Ascending aorta (tissue), 2 donors: ENCODE results near the gene MAPK8IP3. TPM values are rescaled to one million over a fixed set of nuclear protein-coding genes. Genes with fewer than 3 reads are reported as not detected.

Experiments
- DNase-seq, 2 donors: peaks; one replicate each; pipeline ENCODE4 v3.0.0-alpha.2; 2019; ENCODE audit warnings: low spot score in 2 of 2
- H3K27ac ChIP-seq, 2 donors: fragments of 200-600 bp; sonication (generic); one replicate each; pipeline ENCODE4 v1.5.1; 2016 to 2017; ENCODE audit warnings: mild to moderate bottlenecking in 1 of 2
- H3K27me3 ChIP-seq: fragments of 200-600 bp; sonication (generic); one replicate; pipeline ENCODE4 v1.5.1; 2017
- H3K36me3 ChIP-seq, 2 donors: fragments of 200-600 bp; sonication (generic); one replicate each; pipeline ENCODE4 v1.5.1; 2016
- H3K4me1 ChIP-seq, 2 donors: fragments of 200-600 bp; sonication (generic); one replicate each; pipeline ENCODE4 v1.5.1; 2016 to 2017; ENCODE audit warnings: mild to moderate bottlenecking in 1 of 2
- H3K4me3 ChIP-seq, 2 donors: fragments of 200-600 bp; sonication (generic); one replicate each; pipeline ENCODE4 v1.5.1; 2016 to 2017; ENCODE audit warnings: mild to moderate bottlenecking in 1 of 2
- H3K9me3 ChIP-seq, 2 donors: fragments of 200-600 bp; sonication (generic); one replicate each; pipeline ENCODE4 v1.5.1; 2016
- intact Hi-C: fragments of 100-400 bp; cut with DNase I; formaldehyde crosslinking; loops from one replicate; pipeline ENCODE4 v1.15.1; 2023
- total RNA-seq: library from RNA; depleted of rRNA; stranded (reverse); fragments of >200 nt; gene quantifications from one replicate; pipeline ENCODE4 v1.1.0, GENCODE V29; 2016
- TF ChIP-seq, protein P1 (sequence below), 3 experiments: fragments of 200-600 bp in 2 of 3; fragments of 450-650 bp in 1 of 3; sonication (generic) in 2 of 3; IDR thresholded peaks; one replicate each; pipeline ENCODE4 v1.5.1; 2016 to 2019; ENCODE audit warnings: antibody characterized with exemption in 3 of 3, mild to moderate bottlenecking in 1 of 3, moderate library complexity in 1 of 3

Gene MAPK8IP3
- total RNA-seq, 1 donor from 2014 or later = 57.4 TPM

DNA sequence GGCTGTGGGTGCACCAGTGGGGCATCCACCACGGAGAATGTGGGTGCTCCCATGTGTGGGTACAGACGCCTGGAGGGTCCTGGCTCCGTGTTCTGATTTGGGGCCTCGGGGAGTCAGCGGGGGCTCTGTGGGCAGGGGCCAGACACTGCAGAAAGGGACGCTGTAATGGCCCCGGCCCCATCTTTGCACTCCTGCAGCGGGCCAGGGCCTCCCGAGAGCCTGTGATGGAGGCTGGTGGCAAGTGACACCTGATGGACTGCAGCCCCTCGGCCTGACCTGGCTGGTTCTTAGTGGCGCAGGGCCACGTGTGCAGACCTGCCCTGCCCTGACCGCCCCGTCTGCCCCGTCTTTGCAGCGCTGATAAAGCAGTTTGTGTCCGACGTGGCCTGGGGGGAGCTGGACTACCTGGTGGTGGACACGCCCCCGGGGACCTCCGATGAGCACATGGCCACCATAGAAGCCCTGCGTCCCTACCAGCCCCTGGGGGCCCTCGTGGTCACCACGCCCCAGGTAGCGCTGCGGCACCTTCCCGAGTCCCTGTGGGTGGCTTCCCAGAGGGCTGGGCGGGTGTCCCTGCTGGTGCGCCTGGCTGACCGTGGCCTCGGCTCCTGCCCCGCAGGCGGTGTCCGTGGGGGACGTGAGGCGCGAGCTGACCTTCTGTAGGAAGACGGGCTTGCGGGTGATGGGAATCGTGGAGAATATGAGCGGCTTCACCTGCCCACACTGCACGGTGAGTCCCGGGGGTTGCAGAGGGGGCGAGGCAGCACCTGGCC is 81.5 kb downstream of the MAPK8IP3 start:
- intact Hi-C loops = no loop called here
- H3K9me3 ChIP-seq = no peaks in the 10 kb centered on the region

DNA sequence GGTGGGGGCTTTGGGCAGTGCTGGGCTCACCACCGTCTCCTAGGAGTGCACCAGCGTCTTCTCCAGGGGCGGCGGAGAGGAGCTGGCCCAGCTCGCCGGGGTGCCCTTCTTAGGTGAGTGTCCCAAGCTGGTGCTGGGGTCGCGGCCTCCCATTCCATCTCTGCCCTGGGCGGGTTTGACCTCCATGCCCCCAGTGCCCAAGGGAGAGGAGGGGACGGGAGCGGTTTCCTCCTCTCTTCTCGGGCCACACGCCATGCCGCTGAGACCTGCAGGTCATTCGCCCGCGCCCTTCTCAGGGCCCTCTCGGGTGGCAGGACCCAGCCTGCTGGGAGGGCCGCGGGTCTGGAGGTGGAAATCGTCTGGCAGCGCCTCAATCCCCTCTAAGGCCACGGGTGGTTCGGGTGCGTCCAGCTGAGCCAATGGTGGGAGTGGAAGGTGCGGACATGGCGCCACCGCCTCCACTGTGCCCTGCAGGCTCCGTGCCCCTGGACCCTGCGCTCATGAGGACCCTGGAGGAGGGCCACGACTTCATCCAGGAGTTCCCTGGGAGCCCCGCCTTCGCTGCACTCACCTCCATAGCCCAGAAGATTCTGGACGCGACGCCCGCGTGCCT is 82.2 kb downstream of the MAPK8IP3 start:
- Histone ChIP-seq H3K36me3 (peaks cover 37 to 49% of the 10 kb centered on the region in 2 donors), H3K27me3 (no peaks in the 10 kb centered on the region), H3K4me1 (peaks cover 5 to 15% of the 10 kb centered on the region in 2 donors), H3K27ac (no peak overlapping the region), H3K4me3 (no peak overlapping the region), H3K9me3 (no peaks in the 10 kb centered on the region)
- DNase-seq = peak in 1 of 2 donors; percentile 57
- TF ChIP-seq, protein P1, sequence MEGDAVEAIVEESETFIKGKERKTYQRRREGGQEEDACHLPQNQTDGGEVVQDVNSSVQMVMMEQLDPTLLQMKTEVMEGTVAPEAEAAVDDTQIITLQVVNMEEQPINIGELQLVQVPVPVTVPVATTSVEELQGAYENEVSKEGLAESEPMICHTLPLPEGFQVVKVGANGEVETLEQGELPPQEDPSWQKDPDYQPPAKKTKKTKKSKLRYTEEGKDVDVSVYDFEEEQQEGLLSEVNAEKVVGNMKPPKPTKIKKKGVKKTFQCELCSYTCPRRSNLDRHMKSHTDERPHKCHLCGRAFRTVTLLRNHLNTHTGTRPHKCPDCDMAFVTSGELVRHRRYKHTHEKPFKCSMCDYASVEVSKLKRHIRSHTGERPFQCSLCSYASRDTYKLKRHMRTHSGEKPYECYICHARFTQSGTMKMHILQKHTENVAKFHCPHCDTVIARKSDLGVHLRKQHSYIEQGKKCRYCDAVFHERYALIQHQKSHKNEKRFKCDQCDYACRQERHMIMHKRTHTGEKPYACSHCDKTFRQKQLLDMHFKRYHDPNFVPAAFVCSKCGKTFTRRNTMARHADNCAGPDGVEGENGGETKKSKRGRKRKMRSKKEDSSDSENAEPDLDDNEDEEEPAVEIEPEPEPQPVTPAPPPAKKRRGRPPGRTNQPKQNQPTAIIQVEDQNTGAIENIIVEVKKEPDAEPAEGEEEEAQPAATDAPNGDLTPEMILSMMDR (IDR thresholded peaks at IDR 0.05) = no peak
- intact Hi-C loops = no loop called here

More for the DNA sequence above, 81.5 kb downstream of the MAPK8IP3 start:
- Histone ChIP-seq H3K27me3 (no peaks in the 10 kb centered on the region), H3K27ac (no peak overlapping the region), H3K4me1 (peaks cover 5 to 15% of the 10 kb centered on the region in 2 donors), H3K36me3 (peaks cover 37 to 49% of the 10 kb centered on the region in 2 donors), H3K4me3 (no peak overlapping the region)
- TF ChIP-seq, protein P1 (IDR thresholded peaks at IDR 0.05) = no peak
- DNase-seq = peak; percentile 5 to 59

DNA sequence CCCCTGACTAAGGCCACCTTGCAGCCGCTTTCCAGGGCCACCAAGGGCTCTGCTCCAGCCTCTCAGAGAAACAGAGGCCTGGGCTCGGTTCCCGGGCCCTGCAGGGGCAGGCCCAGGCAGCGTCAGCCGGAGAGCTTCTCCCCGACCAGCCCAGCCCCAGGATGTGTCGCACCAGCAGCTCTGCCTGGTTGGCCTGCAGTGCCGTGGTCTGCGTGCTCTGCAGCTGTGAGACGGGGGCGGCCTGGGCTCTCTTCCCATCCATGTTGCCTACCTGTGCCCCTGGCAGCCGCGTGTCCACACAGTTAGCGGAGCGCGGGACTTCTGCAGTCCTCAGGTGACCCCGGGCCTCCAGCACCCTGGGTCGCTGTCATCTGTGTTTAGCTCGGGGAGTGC is 82.7 kb downstream of the MAPK8IP3 start:
- H3K27ac ChIP-seq = no peak overlapping the region
- H3K36me3 ChIP-seq = peaks cover 37 to 49% of the 10 kb centered on the region in 2 donors
- H3K9me3 ChIP-seq = no peaks in the 10 kb centered on the region
- TF ChIP-seq, protein P1 (IDR thresholded peaks at IDR 0.05) = no peak
- H3K4me3 ChIP-seq = no peak overlapping the region
- H3K4me1 ChIP-seq = peaks cover 5 to 15% of the 10 kb centered on the region in 2 donors
- intact Hi-C loops = no loop called here
- peak; percentile 2 to 60 for DNase-seq
- no peaks in the 10 kb centered on the region for H3K27me3 ChIP-seq

DNA sequence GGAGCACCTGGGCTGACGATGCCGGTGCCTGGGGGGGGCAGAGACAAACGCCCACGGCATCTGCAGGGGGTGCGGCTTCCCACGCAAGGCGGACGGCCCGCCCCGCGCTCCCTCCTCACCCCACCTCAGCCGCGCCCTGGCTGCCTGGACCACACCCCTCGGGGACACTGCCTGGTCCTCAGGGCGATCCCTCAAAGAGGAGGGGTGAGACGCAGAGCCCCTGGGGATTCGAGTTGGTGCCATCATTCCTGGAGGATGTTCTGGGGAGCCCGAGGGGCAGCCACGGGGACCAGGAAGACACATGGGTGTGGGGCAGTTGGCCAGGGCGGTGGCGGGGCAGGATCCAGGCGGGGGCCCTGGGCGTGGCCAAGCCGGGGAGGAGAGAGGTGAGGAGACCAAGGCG is 83.6 kb downstream of the MAPK8IP3 start:
- Histone ChIP-seq H3K36me3 (peaks cover 37 to 49% of the 10 kb centered on the region in 2 donors), H3K9me3 (no peaks in the 10 kb centered on the region), H3K4me1 (peaks cover 0 to 6% of the 10 kb centered on the region in 2 donors), H3K27ac (no peak overlapping the region), H3K27me3 (no peaks in the 10 kb centered on the region), H3K4me3 (no peak overlapping the region)
- intact Hi-C loops = no loop called here
- DNase-seq = peak in 1 of 2 donors; percentile 55
- TF ChIP-seq, protein P1 (IDR thresholded peaks at IDR 0.05) = no peak

DNA sequence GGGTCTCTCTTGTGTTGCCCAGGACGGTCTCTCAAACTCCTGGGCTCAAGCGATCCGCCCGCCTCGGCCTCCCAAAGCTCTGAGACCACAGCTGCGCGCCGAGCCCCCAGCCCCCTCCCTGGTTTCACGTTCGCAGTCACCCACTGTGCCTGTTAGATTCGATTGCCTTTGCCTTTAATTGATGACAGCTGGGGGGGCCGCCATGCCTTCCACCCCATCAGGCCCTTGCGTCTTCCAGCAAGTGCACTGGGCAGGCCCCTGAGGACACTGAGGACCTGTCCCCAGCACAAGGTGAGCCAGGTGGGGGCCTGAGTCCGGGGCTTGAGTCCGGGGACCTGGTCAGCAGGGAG is 84.2 kb downstream of the MAPK8IP3 start:
- DNase-seq = no peak
- TF ChIP-seq, protein P1 (IDR thresholded peaks at IDR 0.05) = no peak
- Histone ChIP-seq H3K27me3 (no peaks in the 10 kb centered on the region), H3K4me1 (peaks cover 0 to 2% of the 10 kb centered on the region in 2 donors), H3K9me3 (no peaks in the 10 kb centered on the region), H3K36me3 (peaks cover 37 to 49% of the 10 kb centered on the region in 2 donors), H3K4me3 (no peak overlapping the region), H3K27ac (no peak overlapping the region)
- intact Hi-C loops = no loop called here
